GM19438 (cell line): ENCODE results near the gene NRG2.

ENCODE experiments used
- ATAC-seq: cut with Tn5 transposase; IDR thresholded peaks from one replicate; pipeline ENCODE4 v1.9.1; 2021; ENCODE audit warnings: low read depth; ENCODE audit not compliant: unreplicated experiment

The NRG2 gene

DNA sequence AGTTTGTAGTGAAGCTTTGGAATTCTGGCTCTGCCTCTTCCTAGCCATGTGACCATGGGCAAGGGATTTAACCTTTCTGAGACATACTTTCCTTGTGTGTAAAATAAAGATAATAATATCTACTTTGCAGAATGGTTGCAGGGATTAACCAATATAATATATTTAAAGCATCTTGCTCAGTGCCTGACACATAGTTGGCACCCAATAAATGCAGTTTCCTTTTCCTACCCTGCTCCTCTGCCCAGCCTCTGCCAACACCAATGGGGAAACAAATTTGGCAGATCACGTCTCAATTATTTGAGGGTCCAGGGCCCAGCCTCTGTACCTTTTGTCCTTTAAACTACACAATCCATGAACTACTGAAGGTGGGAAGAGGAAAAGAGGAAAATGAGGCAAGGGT is 91.1 kb downstream of the NRG2 start:
- ATAC-seq: no peak

DNA sequence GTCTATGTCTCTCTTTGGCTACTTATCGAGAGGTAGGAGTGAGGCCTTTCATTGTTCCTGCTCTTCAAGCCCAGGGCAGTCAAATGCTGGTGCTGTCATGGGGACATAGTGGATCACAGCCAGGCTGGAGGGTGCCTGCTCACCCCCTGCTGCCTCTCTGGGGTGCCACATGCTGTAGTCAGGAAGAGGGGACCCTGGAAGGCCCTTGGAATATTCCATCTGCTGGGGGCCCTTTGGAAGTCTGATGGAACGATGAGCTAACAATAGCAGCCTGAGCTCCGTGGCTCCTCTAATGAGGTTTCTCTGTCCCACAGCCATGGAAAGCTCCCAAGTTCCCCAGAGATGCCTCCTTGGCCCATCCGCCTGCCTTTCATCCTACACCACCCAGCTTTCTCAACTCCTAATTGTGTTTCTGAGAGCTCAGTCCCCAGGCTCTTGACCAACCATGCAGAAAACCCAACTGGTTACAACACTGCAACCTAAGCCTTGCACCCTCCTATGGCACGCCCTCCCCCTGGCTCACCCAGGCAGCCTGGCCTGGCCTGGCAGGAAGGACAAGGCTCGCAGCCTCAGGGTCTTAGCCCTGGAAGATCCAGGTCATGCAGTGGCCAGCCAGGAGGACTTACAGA is 91.7 kb downstream of the NRG2 start:
- ATAC-seq: no peak

DNA sequence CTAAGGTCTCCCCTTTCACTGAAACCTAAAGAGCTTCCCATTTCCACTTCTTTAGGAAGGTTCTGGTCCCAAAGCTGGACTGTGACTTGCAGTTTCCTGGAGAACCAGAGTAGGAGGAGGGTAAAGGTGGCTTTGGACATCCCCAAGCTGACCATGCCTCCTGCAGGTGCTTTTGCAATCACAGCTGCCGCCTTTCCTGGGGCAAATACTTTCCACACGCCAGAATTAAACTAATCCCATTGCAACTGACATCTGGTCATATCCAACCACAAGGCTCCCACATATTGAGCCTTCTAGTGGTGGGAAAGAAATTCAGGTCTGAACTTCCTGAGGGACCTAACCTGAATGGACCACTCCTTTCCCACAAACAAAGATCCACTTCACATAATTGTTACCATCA is 92.7 kb downstream of the NRG2 start:
- no peak for ATAC-seq

DNA sequence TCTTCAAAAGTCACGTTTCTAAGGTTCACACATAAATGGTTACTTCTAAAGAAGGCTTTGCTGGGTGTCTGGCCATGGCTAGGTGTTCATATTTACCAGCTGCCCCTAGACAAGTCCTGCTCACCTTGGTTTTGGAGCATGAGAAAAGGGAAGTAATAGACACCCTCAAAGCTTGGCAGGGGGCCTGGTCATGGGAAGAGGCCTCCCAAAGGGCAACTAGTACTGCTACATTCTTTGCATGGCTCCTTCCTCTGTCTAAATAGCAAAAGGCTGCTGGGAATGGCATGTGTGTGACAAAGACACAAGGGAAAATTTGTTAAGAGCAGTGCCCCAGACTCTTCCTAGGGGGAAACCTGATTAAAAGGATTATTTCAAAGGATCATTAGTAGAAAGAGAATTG is 93.4 kb downstream of the NRG2 start:
- no peak for ATAC-seq

DNA sequence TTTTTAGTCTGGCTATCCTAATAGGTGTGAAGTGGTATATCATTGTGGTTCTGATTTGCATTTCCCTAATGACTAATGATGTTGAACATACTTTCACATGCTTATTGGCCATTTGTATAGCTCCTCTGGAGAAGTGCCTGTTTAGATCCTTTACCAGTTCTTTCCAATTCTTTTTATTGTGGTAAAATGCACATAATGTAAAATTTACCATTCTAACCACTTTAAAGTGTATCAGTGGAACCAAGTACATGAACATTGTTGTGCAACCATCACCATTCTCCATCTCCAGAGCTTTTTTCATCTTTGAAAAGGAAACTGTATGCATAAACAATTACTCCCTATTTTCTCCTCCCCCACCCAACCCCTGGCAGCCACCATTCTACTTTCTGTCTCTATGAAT is 95.4 kb downstream of the NRG2 start:
- no peak for ATAC-seq

DNA sequence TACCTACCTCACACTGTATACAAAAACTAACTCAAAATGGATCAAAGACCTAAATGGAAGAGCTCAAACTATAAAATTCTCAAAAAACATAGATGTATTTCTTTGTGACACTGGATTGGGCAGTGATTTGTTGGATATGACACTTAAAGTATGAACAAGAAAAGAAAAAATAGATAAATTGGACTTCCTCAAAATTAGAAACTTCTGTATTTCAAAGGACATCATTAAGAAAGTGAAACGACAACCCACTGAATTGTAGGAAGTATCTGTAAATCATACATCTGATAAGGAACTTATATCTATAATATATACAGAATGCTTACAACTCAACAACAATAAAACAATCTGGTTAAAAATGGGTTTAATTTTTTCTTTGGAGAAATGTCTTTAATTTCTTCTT is 96.7 kb downstream of the NRG2 start:
- no peak for ATAC-seq

DNA sequence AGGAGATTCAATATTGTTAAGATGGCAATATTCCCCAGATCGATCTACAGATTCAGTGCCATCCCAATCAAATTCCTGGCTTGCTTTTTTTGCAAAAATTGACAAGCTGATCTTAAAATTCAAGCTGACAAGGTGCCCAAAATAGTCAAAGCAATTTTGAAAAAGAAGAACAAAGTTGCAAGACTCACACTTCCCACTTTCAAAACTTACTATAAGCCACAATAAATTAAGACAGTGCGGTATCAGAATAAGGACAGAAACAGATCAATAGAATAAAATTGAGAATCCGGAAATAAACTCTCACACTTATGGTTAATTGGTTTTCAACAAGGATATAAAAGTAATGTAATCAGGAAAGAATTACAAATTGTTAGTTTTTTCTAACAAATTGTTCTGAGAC is 97.1 kb downstream of the NRG2 start:
- no peak for ATAC-seq

DNA sequence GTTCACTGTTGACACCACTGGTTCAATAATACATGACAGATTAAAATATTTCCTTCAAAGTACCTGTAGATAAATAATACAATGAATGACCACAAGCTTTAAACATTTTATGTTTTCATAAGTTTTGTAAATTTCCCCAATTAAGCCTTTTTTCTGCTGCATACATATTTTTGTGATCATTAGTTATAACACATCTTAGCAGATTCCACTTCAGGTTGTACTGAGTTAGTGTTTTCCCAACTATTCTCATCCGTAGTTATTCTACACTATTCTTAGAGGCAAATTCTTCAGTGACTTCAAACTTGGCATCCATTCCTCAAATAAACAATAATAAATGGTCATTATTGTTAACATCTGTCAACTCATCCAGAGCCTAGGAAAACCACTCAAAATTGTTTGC is 100.9 kb downstream of the NRG2 start:
- ATAC-seq: no peak

DNA sequence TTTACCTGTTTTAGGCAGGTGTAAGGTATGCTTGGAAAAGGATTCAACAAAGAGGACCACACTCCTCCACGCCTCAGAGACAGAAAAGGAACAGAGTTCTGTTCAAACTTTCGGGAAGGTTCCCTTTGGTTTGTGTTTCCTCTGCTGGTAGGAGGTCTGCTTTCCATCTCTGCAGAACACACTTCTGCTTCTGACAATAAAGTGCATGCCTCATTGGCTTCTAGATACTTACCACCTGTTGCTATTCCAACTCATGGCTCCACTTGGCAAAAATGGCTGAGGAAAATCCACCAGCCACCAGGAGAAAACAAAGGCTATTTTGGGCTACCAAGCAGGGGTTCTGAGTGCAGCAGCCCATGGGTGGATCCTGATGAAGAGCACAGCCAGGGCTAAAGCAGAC is 112.7 kb downstream of the NRG2 start:
- ATAC-seq: no peak

DNA sequence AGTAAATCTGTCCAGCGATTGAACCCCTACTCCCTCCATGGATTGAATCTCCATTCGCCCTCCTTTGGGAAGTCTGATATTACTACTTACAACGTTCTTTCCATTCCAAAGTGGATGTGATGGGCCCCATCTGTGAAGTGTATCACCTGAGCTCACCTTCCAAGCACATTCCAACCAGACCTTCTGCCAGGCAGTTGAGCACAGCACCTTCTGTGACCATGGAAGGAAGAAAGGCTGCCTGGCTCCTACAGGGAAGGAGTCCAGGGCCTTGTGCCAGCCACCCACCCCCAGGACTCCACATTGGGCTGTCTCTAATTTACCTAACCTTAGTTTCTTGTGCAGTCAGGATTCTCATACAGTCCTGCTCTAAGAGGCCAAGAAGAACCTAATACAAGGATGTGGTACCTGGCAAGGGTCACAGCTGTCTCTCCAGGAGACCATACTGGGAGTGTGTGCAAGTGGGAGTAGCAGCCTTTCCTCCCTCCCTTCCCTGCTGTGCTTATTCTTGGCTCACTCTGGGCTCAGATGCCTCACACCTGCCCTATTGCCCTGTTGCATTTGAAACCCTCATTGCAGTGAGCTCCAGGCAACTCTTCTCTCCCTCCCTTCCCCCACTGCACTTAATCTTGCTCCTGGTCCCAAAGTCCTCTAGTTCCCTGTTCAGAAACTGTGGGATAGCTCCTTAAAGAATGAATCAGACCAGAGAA is 116.1 kb downstream of the NRG2 start:
- no peak for ATAC-seq

DNA sequence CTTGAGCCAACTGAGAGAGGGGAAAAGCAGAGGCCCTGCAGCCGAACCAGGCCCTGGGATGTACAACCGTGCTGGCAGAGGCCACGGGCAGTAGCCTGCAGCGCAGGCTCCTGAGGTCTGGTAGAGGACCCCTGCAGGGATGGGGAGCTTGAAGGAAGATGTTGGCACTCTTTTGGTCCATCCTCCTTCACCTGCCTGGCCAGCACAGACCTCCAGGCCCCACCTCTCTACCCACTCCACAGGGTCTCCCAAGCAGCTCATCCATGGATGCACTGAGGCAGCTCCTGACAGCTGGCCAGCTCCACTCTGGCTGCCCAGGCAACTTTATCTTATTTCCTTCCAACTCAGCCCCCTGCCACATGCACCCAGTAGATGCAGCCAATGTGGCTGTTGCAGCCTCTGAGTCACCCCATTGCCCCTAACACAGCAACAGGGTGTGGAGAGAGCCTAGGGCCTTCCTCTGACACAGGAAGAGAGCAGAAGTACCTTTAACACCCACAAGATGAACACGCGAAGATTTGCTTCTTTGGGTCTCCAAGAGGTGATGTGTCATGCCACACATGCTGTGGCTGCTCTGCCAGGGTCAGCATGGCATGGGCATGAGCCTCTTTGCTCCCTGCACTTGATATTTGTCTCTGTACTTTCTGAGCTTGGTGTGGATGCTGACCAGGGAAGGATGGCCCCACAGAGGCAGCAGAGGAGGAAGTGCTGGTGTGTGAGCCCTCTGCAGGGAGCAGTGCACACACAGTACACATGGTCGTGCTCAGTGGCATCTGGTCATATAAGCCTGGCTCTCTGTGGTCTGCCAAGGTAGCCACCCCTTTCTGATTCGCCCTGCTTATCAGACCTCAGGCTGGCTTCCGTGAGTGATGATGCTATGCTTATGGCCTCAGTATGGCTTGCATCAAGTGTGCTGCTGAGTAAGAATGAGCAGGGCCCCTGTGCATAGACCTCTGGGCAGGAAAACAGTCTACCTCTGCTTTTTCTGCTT is 117.2 kb downstream of the NRG2 start:
- ATAC-seq: no peak

DNA sequence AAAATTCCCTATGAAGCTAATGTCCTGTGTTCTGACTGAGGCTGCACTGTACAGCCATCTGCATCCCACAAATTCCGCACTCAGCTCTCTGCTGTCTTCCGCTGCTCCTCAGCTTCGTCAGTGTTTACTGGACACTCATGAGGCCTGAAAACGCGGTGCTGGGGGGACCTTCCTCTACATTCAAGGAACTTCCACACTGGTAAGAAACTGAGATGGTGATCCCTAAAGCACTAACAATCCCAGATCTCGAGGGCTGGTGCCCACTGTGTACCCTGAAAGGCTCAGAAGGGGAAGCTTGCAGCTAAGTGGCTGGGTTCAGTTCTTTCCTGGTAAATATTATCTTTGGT is 117.9 kb downstream of the NRG2 start:
- no peak for ATAC-seq

DNA sequence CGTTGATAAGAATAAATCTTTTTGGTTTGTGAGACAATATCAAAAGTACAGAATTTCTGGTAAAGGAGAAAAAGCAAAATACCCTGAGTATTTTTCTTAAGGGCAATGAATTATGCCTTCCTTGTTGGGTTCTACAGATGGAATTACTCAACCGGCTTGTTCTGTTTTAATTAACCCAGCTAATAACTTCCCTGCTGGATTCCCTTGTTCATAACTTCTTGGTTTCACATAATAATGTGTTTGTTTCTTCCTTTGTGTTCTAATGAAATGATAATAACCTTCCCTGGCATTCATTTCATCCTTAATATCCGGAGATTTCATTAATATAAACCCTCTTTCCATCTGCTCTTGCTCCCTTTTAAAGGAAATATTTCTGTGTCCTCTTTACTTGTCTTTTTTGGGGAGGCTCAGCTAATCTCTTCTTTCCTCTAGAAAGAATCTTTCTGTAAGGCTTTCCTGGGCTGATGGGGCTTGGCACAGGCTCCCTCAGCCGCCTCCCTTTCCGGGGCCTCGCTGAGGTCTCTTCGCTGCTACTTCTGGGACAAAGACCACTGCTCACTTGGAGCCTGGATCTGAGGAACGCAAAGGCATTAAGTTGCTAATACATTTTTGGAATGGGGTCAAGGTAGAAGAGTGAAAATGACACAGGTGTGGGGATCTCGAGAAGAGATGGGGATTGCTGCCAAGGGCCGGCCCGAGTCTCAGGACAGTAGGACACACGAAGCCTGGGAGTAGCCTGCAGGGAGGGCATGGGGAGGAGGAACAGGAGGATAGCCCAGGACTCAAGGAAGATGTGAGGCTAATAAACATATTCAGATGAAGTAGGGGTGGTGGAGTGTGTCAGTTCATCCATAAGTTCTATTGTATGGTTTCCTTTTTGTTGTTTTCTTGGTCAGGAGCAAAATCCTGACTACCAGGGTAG is 118.5 kb downstream of the NRG2 start:
- no peak for ATAC-seq

DNA sequence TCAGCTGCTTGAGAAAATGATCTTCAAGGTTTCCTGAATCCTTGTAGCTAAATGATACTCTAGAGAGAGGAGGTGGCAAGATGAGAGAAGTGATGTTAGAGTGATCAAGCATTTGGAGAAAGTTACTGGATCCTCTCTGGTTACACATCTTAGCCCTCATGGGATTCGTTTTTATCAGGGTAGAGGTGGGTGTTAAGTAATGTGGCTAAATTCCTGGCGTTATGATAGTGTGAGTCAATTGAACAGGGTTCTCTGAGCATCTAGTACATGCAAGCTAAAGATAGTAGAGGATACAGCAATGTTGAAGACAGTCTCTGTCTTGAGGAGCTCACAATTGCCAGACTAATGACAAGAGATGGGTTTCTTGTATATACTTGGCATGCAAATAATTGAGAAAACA is 123.8 kb downstream of the NRG2 start:
- no peak for ATAC-seq

DNA sequence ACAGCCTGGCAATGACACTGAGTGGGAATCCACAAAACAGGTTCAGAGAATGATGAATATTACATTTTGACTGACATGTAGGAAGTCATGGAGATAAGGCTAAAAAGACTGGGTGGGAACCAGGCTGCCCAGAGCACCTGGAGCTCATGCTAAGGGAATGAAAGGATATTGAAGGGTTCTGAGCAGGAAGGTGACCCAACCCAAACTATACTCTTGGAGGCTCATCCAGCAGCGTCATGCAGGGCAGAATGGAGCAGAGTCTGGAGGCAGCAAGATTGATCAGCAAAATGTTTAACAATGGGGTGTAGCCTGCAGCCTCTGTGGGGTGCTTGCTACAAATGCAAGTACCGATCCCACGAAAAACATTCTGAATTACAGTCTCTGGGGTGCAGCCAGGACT is 127.3 kb downstream of the NRG2 start:
- no peak for ATAC-seq

DNA sequence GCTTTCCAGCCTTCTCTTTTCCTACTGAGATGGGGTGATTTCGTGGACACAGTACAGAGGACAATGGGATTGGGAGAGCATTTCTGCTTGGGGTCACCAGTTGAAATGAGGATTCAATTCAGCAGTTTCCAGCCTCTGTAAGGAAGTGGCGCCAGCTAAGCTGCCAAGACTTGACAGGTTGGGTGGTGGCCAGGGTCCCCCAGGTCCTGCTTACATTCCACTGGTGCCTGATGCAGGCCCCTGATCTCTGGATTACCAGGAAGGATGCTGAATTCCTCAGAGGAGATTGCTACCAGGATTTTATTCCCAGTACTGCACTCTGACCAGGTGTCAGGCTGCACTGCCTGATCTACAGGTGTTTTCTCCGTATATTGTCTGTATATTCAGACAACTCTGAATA is 127.8 kb downstream of the NRG2 start:
- ATAC-seq: no peak

DNA sequence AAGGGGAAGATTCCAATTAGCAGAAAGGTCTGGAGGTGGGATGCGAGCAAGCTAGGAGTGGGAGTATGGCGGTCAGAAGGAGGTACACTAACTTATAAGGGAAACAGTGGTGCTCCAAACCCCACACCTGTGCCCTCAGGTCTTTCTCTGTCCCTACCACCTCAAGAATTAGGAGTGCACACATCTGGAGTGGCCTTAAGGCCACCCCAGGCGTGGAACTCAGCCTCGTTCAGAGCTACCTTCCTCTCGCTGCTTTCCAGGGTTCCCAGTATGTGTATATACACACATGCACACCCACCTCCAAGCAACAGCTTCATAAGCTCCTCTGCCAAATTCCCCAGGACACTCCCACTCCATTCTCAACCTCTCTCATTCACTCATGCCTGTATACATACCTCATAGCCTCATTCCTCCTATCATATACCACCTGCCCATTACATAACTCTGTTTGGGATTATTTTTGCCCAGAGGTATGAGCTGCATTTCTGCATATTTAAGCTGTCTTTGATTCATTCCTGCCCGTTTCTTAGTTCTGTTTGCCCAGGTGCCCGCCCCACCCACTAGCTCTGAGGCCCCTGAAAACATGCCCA is 128.8 kb downstream of the NRG2 start:
- no peak for ATAC-seq

DNA sequence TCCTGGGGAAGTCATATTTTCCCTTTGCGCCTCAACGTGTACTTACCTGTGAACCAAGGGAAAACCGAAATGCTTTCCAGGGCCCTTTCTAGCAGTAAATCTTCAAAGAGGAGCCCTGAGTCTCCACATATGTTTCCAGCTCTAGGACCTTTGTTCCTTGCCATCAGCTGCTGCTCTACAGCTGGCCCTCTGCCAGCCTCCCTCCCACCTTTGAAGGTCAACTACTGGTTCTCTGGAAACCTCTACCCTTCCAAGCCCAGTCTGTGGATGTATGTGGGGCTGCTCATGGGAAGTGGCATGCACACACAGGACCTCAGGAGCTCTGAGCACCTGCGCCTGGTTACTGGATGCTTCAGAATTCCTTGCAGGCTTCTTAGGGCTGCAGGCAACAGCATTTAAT is 130.3 kb downstream of the NRG2 start:
- no peak for ATAC-seq

DNA sequence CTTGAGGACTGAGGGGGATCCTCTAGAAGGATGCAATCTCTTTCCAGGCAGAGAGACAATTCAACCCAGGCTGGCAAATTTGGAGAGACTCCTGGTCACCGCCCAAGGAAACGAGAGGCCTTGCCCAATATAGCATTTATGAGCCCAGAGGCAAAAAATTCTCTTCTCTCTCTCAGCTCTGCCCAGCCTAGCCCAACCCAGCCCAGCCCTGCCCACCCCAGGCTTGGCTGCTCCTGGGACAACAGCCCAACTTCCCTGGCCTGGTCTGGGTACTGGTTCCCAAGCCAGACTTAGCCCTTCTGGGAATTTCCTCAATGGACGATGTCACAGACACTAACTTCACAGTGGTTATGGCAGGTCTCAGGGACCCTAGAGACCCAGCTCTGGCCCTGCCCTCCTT is 130.9 kb downstream of the NRG2 start:
- no peak for ATAC-seq

DNA sequence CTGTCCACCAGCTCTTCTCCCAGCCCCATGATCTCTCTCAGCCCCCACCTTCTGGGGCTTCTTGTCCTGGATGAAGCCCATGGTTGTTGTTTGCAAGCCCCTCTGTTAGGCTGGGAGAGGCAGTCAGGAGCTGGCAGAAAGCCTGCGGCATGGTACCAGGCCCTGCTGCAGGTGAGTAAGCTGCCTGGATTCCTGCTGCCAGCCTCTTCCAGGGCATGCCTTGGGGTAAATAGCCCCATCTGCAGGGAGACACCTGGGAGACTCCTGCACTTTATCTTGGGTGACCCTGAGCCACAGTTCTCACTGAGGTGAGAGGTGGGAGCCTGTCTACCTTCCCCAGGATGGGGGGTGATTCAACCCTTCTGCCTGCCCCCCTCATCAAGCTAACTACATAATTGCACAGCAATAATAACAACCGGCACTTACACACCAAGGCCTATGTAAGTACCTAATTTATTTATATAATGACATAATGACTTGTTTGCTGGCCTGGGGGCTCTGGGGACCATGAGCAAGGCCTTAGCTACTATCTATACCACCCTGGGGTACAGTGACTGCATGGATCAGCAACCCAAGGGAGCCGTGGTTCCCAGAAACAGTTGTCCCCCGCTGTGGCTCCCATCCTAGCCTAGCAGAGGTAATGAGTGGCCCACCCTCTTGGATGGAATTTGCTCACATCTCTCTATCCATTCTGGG is 131.5 kb downstream of the NRG2 start:
- no peak for ATAC-seq
